Neural cell (in vitro differentiated cells): Measurements from ENCODE around the gene SVBP.

Experiments
- CTCF ChIP-seq: fragments of 450-650 bp; IDR thresholded peaks from 2 replicates; pipeline ENCODE4 v1.5.1; 2014; ENCODE audit warnings: antibody characterized with exemption, mild to moderate bottlenecking, moderate library complexity; ENCODE audit not compliant: poor library complexity, severe bottlenecking
- EP300 ChIP-seq: fragments of 450-650 bp; conservative IDR thresholded peaks from 2 replicates; pipeline ENCODE4 v1.6.1; 2014; ENCODE audit warnings: antibody characterized with exemption, mild to moderate bottlenecking, moderate library complexity; ENCODE audit not compliant: poor library complexity, severe bottlenecking
- MXI1 ChIP-seq: fragments of 450-650 bp; conservative IDR thresholded peaks from 2 replicates; pipeline ENCODE4 v1.6.1; 2014; ENCODE audit warnings: antibody characterized with exemption, mild to moderate bottlenecking; ENCODE audit not compliant: poor library complexity, severe bottlenecking
- RAD21 ChIP-seq: fragments of 450-650 bp; conservative IDR thresholded peaks from 2 replicates; pipeline ENCODE4 v1.6.1; 2014; ENCODE audit warnings: antibody characterized with exemption, mild to moderate bottlenecking, moderate library complexity
- REST ChIP-seq: IDR thresholded peaks from 2 replicates; pipeline ENCODE4 v1.6.1; 2012; ENCODE audit warnings: borderline replicate concordance

GRCh38 chr1:42849944-42850343 lies 32.7 kb upstream of the SVBP start:
- no peak for TF ChIP-seq CTCF
- TF ChIP-seq EP300 = no peak
- no peak for TF ChIP-seq RAD21
- no peak for TF ChIP-seq MXI1
- TF ChIP-seq REST = no peak
